SK-N-SH treated with all-trans-retinoic acid at 6 μM for 48 hours (cell line): ENCODE results near the gene RBM4.

Source experiments
- ATAC-seq: fragments of 200-7000 bp; cut with Tn5 transposase; 3 replicates; pipeline ENCODE4 v1.9.1; 2020; ENCODE audit warnings: mild to moderate bottlenecking, moderate library complexity
- ARNTL ChIP-seq: fragments of 450-650 bp; formaldehyde crosslinking; IDR thresholded peaks from 2 replicates; pipeline ENCODE4 v1.5.0; 2020; ENCODE audit warnings: low read depth, mild to moderate bottlenecking, moderate library complexity, borderline replicate concordance
- BACH2 ChIP-seq: fragments of 250-450 bp; sonication (Bioruptor Pico); IDR thresholded peaks from 2 replicates; pipeline ENCODE4 v1.9.0; 2021; ENCODE audit warnings: mild to moderate bottlenecking, borderline replicate concordance
- CREB5 ChIP-seq: fragments of 250-450 bp; sonication (Bioruptor Pico); IDR thresholded peaks from 2 replicates; pipeline ENCODE4 v1.5.1; 2020; ENCODE audit warnings: low read depth, mild to moderate bottlenecking, moderate library complexity
- CSDC2 ChIP-seq: fragments of 250-450 bp; sonication (Bioruptor Pico); IDR thresholded peaks from 2 replicates; pipeline ENCODE4 v1.5.0; 2020; ENCODE audit warnings: mild to moderate bottlenecking, moderate library complexity
- OSR1 ChIP-seq: fragments of 250-450 bp; sonication (Bioruptor Pico); IDR thresholded peaks from 2 replicates; pipeline ENCODE4 v1.8.0; 2022; ENCODE audit warnings: moderate library complexity, mild to moderate bottlenecking, inconsistent platforms
- POU6F1 ChIP-seq: fragments of 250-450 bp; sonication (Bioruptor Pico); IDR thresholded peaks from 2 replicates; pipeline ENCODE4 v1.8.0; 2021; ENCODE audit warnings: low read depth, mild to moderate bottlenecking, moderate library complexity, borderline replicate concordance
- PPARA ChIP-seq: fragments of 250-450 bp; sonication (Bioruptor Pico); IDR thresholded peaks from 2 replicates; pipeline ENCODE4 v1.5.0; 2020; ENCODE audit warnings: mild to moderate bottlenecking, borderline replicate concordance
- RARB ChIP-seq: fragments of 250-450 bp; sonication (Bioruptor Pico); IDR thresholded peaks from 2 replicates; pipeline ENCODE4 v1.8.0; 2021; ENCODE audit warnings: mild to moderate bottlenecking, moderate library complexity
- ZC3H10 ChIP-seq: fragments of 250-450 bp; sonication (Bioruptor Pico); IDR thresholded peaks from 2 replicates; pipeline ENCODE4 v1.5.1; 2021; ENCODE audit warnings: mild to moderate bottlenecking, moderate library complexity
- ZFP3 ChIP-seq: fragments of 250-450 bp; sonication (Bioruptor Pico); IDR thresholded peaks from 2 replicates; pipeline ENCODE4 v1.5.0; 2020; ENCODE audit warnings: mild to moderate bottlenecking, moderate library complexity
- ZFP30 ChIP-seq: fragments of 450-650 bp; formaldehyde crosslinking; IDR thresholded peaks from 2 replicates; pipeline ENCODE4 v1.5.0; 2022; ENCODE audit warnings: mild to moderate bottlenecking, moderate library complexity
- ZNF565 ChIP-seq: fragments of 450-650 bp; formaldehyde crosslinking; conservative IDR thresholded peaks from 2 replicates; pipeline ENCODE4 v1.5.0; 2020; ENCODE audit warnings: low read depth, mild to moderate bottlenecking, moderate library complexity
- ZNF8 ChIP-seq: fragments of 450-650 bp; formaldehyde crosslinking; IDR thresholded peaks from 2 replicates; pipeline ENCODE4 v1.5.0; 2020; ENCODE audit warnings: mild to moderate bottlenecking, moderate library complexity
- TF ChIP-seq, protein P1 (sequence below): fragments of 250-450 bp; sonication (Bioruptor Pico); IDR thresholded peaks from 2 replicates; pipeline ENCODE4 v1.5.0; 2020; ENCODE audit warnings: mild to moderate bottlenecking, moderate library complexity
- TF ChIP-seq, protein P2 (sequence below): fragments of 250-450 bp; sonication (Bioruptor Pico); IDR thresholded peaks from 2 replicates; pipeline ENCODE4 v1.8.0; 2020; ENCODE audit warnings: mild to moderate bottlenecking, moderate library complexity, borderline replicate concordance
- TF ChIP-seq, protein P3 (sequence below): fragments of 250-450 bp; sonication (Bioruptor Pico); IDR thresholded peaks from 2 replicates; pipeline ENCODE4 v1.5.1; 2021; ENCODE audit warnings: mild to moderate bottlenecking, moderate library complexity

RBM4 gene

GRCh38 chr11:66589996-66590675 lies 48.4 kb upstream of the RBM4 start (continued):
- TF ChIP-seq, protein P1, sequence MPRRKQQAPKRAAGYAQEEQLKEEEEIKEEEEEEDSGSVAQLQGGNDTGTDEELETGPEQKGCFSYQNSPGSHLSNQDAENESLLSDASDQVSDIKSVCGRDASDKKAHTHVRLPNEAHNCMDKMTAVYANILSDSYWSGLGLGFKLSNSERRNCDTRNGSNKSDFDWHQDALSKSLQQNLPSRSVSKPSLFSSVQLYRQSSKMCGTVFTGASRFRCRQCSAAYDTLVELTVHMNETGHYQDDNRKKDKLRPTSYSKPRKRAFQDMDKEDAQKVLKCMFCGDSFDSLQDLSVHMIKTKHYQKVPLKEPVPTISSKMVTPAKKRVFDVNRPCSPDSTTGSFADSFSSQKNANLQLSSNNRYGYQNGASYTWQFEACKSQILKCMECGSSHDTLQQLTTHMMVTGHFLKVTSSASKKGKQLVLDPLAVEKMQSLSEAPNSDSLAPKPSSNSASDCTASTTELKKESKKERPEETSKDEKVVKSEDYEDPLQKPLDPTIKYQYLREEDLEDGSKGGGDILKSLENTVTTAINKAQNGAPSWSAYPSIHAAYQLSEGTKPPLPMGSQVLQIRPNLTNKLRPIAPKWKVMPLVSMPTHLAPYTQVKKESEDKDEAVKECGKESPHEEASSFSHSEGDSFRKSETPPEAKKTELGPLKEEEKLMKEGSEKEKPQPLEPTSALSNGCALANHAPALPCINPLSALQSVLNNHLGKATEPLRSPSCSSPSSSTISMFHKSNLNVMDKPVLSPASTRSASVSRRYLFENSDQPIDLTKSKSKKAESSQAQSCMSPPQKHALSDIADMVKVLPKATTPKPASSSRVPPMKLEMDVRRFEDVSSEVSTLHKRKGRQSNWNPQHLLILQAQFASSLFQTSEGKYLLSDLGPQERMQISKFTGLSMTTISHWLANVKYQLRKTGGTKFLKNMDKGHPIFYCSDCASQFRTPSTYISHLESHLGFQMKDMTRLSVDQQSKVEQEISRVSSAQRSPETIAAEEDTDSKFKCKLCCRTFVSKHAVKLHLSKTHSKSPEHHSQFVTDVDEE, result no peak
- TF ChIP-seq BACH2 (CRISPR knock-in tag) (no peak), ZFP30 (CRISPR knock-in tag) (no peak), ZNF565 (CRISPR knock-in tag) (no peak)
- TF ChIP-seq, all 23 proteins: peak for 0

GRCh38 chr11:66591175-66591574 lies 47.3 kb upstream of the RBM4 start:
- TF ChIP-seq ZC3H10 (CRISPR knock-in tag) (no peak), CREB5 (no peak), PPARA (CRISPR knock-in tag) (no peak), ZFP3 (CRISPR knock-in tag) (no peak), POU6F1 (no peak), OSR1 (CRISPR knock-in tag) (no peak), RARB (CRISPR knock-in tag) (no peak), ZNF8 (CRISPR knock-in tag) (no peak), CSDC2 (no peak)
- TF ChIP-seq, protein P2, sequence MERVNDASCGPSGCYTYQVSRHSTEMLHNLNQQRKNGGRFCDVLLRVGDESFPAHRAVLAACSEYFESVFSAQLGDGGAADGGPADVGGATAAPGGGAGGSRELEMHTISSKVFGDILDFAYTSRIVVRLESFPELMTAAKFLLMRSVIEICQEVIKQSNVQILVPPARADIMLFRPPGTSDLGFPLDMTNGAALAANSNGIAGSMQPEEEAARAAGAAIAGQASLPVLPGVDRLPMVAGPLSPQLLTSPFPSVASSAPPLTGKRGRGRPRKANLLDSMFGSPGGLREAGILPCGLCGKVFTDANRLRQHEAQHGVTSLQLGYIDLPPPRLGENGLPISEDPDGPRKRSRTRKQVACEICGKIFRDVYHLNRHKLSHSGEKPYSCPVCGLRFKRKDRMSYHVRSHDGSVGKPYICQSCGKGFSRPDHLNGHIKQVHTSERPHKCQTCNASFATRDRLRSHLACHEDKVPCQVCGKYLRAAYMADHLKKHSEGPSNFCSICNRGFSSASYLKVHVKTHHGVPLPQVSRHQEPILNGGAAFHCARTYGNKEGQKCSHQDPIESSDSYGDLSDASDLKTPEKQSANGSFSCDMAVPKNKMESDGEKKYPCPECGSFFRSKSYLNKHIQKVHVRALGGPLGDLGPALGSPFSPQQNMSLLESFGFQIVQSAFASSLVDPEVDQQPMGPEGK, result no peak
- TF ChIP-seq, protein P3, sequence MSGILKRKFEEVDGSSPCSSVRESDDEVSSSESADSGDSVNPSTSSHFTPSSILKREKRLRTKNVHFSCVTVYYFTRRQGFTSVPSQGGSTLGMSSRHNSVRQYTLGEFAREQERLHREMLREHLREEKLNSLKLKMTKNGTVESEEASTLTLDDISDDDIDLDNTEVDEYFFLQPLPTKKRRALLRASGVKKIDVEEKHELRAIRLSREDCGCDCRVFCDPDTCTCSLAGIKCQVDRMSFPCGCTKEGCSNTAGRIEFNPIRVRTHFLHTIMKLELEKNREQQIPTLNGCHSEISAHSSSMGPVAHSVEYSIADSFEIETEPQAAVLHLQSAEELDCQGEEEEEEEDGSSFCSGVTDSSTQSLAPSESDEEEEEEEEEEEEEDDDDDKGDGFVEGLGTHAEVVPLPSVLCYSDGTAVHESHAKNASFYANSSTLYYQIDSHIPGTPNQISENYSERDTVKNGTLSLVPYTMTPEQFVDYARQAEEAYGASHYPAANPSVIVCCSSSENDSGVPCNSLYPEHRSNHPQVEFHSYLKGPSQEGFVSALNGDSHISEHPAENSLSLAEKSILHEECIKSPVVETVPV (CRISPR knock-in tag), result no peak
- no peak for ATAC-seq

- no peak for TF ChIP-seq ZC3H10 (CRISPR knock-in tag)
- 0 out of 2 replicates have a peak, but pooled peaks have one; percentile 33 for TF ChIP-seq ZFP3 (CRISPR knock-in tag)
- TF ChIP-seq, protein P1, result peak; percentile 18; the same call in 1 of the 2 replicates
- no peak for TF ChIP-seq ARNTL (CRISPR knock-in tag)
- peak; percentile 99 for ATAC-seq
Observed at GRCh38 chr11:66592457-66593302, 45.8 kb upstream of the RBM4 start, which contains the start of the genes CCDC87 and CCS. Gene CCDC87, minus strand, starts transcription at chr11:66593063. Its CDS starts 48 bp downstream, at chr11:66593015. Gene CCS, plus strand, starts transcription at chr11:66593185. Its CDS starts 77 bp downstream, at chr11:66593262.
